GM10266 (cell line): Measurements from ENCODE around the gene DCDC1.

Experiments used
- DNase-seq: peaks from one replicate; pipeline ENCODE4 v3.0.0; 2012; ENCODE audit errors: extremely low spot score
- CTCF ChIP-seq: IDR thresholded peaks from 2 replicates; pipeline ENCODE4 v1.5.1; 2012; ENCODE audit warnings: mild to moderate bottlenecking, low read depth; ENCODE audit not compliant: control insufficient read depth, insufficient read depth; ENCODE audit errors: missing control alignments

The DCDC1 gene

GRCh38 chr11:30921811-30922210, 447.7 kb downstream of the DCDC1 start:
- no peak for DNase-seq

DNA sequence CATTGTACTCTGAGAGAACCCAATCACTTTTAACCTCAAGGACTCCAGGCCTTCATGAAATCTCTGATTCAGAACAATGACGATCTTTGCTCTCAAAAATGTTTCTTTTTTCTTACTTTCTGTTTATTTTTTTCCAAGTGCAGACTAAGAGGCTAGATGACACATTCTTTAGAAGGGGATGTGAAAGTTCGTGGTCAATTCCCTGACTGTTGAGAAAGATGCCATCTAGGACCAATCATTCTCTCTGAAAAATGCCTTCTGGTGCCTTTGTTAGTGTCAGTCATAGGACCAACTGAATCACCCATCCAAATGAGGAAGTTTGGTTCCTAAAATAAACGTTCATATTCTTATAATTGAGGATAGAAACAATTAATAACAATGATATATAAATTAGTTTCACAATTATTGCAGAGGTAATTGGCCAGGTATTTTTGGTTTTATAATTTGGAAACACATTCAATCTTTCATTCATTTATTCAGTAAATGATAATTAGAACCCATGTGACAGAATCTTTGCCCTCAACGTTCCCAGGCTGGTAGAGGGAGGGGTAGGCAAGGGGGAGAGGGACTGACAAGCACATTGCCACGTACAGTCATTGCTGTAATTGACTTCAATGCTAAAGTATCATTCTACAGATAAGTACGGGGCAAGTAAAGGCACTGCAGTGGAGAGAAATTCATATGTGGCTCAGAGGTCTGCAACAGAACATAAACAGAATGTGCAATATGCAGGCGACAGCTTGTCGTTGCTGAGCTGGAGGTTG, 450.0 kb downstream of the DCDC1 start:
- no peak for TF ChIP-seq CTCF

More at GRCh38 chr11:30921811-30922210, 447.7 kb downstream of the DCDC1 start:
- no peak for TF ChIP-seq CTCF

DNA sequence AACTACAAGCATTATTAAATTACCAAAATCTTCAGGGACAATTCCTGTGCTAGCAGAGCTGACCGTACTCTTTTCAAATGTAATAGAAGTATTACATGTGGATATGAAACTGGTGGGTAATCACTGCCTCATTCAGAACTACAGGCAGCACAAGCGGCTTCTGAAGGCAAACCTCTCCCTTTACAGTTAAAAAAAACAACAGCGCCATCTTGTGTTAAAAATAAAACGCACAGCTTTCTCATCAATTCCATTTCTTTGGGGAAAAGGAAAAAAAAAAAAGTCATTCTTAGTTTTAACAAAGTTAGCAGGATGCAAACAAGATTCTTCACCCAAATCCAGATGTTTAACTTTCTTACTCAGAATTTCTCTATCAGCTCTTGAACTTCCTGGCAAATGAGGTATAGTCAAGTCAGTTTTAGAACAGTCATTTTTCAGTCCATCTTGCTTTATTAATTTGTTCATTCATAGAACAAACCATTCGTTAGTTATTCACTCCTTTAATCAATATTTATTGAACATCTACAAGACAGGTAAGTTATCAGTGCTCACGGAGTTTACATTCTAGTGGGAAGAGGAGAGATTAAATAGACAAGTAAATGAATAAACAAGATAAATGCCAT, 451.6 kb downstream of the DCDC1 start:
- peak; percentile 8 for DNase-seq
- TF ChIP-seq CTCF, result peak; percentile 48

More for the DNA sequence above, 450.0 kb downstream of the DCDC1 start:
- DNase-seq, result no peak

- no peak for DNase-seq
- TF ChIP-seq CTCF, result no peak
Observed at GRCh38 chr11:30917266-30917665, 452.3 kb downstream of the DCDC1 start.

DNA sequence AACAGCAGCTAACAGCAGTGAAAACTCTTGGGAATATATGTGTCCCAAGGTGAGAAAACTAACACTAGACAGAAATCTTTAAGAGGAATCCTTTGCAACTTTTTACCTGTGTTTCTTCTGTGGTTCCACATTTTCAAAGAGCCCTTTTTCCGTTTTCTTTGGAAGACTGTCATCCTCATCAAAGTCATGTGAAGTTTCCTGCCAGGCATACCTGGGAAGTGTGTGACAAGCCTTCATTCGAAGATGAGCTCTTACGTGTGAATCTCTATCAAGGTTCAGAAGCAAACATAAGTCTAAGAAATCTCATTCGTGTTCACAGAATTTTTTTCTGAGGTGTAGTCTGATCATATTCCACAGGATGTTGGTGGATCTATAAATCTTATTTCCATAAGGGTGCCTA, 452.8 kb downstream of the DCDC1 start:
- no peak for DNase-seq
- no peak for TF ChIP-seq CTCF

GRCh38 chr11:30914143-30914762, 455.3 kb downstream of the DCDC1 start:
- peak; percentile 3 for DNase-seq
- peak; percentile 56 for TF ChIP-seq CTCF

- TF ChIP-seq CTCF, result no peak
- no peak for DNase-seq
Observed at GRCh38 chr11:30911247-30911646, 458.3 kb downstream of the DCDC1 start.
